Neural cell (in vitro differentiated cells): Measurements from ENCODE around the gene TMEM89. TPM values are rescaled to one million over a fixed set of nuclear protein-coding genes. Genes with fewer than 3 reads are reported as not detected.
A peak's percentile ranks its signal among the peaks of the same experiment; 100 is the strongest.

Experiments used
- H2AFZ ChIP-seq: fragments of 200-600, 300-800 bp; sonication (generic), shearing (Covaris generic); 2 replicates; pipeline ENCODE4 v1.6.0; 2014; ENCODE audit warnings: low read depth, mild to moderate bottlenecking, antibody characterized with exemption, low read length, moderate library complexity
- H3F3A ChIP-seq: fragments of 200-600 bp; shearing (Covaris generic); 2 replicates; pipeline ENCODE4 v1.6.1; 2016; ENCODE audit warnings: mild to moderate bottlenecking, moderate library complexity, mixed read lengths, antibody characterized with exemption, low read length; ENCODE audit not compliant: insufficient read depth, poor library complexity, severe bottlenecking
- H3K27ac ChIP-seq: fragments of 200-600, 300-800 bp; sonication (generic), shearing (Covaris generic); 2 replicates; pipeline ENCODE4 v1.5.1; 2014; ENCODE audit warnings: mild to moderate bottlenecking, low read length, moderate library complexity
- H3K27me3 ChIP-seq: fragments of 300-800, 200-600 bp; sonication (generic), shearing (Covaris generic); 2 replicates; pipeline ENCODE4 v1.6.0; 2014; ENCODE audit warnings: mild to moderate bottlenecking, low read depth, low read length, moderate library complexity; ENCODE audit not compliant: insufficient read depth
- H3K36me3 ChIP-seq: fragments of 300-800, 200-600 bp; sonication (generic), shearing (Covaris generic); 2 replicates; pipeline ENCODE4 v1.5.1; 2014; ENCODE audit warnings: mild to moderate bottlenecking, antibody characterized with exemption, low read length, moderate library complexity; ENCODE audit not compliant: insufficient read depth
- H3K4me2 ChIP-seq: fragments of 300-800, 200-600 bp; sonication (generic), shearing (Covaris generic); 2 replicates; pipeline ENCODE4 v1.6.0; 2014; ENCODE audit warnings: mild to moderate bottlenecking, low read length
- H3K4me3 ChIP-seq: fragments of 300-800, 200-600 bp; sonication (generic), shearing (Covaris generic); 2 replicates; pipeline ENCODE4 v1.5.1; 2014; ENCODE audit warnings: mild to moderate bottlenecking, low read length, moderate library complexity
- H3K79me2 ChIP-seq: fragments of 200-600 bp; shearing (Covaris generic); replicated peaks from 2 replicates; pipeline ENCODE4 v1.6.0; 2014; ENCODE audit warnings: mild to moderate bottlenecking, low read length, moderate library complexity; ENCODE audit not compliant: insufficient read depth
- H3K9ac ChIP-seq: fragments of 300-800, 200-600 bp; sonication (generic), shearing (Covaris generic); 2 replicates; pipeline ENCODE4 v1.6.1; 2016; ENCODE audit warnings: mild to moderate bottlenecking, low read length, mixed read lengths
- H3K9me2 ChIP-seq: fragments of 200-600 bp; shearing (Covaris generic); 2 replicates; pipeline ENCODE4 v1.6.1; 2016; ENCODE audit warnings: mild to moderate bottlenecking, low read length, mixed read lengths; ENCODE audit not compliant: insufficient read depth
- H3K9me3 ChIP-seq: fragments of 200-600, 300-800 bp; sonication (generic), shearing (Covaris generic); 2 replicates; pipeline ENCODE4 v1.6.1; 2016; ENCODE audit warnings: mild to moderate bottlenecking, mixed run types, low read length, moderate library complexity, mixed read lengths
- H4K20me1 ChIP-seq: fragments of 200-600 bp; shearing (Covaris generic); 2 replicates; pipeline ENCODE4 v1.6.1; 2016; ENCODE audit warnings: mild to moderate bottlenecking, mixed run types; ENCODE audit not compliant: insufficient read depth
- CTCF ChIP-seq: fragments of 450-650 bp; IDR thresholded peaks from 2 replicates; pipeline ENCODE4 v1.5.1; 2014; ENCODE audit warnings: antibody characterized with exemption, mild to moderate bottlenecking, moderate library complexity; ENCODE audit not compliant: poor library complexity, severe bottlenecking
- EP300 ChIP-seq: fragments of 450-650 bp; conservative IDR thresholded peaks from 2 replicates; pipeline ENCODE4 v1.6.1; 2014; ENCODE audit warnings: antibody characterized with exemption, mild to moderate bottlenecking, moderate library complexity; ENCODE audit not compliant: poor library complexity, severe bottlenecking
- EZH2 ChIP-seq: fragments of 200-600, 300-800 bp; shearing (Covaris generic), sonication (generic); IDR thresholded peaks from 2 replicates; pipeline ENCODE4 v1.6.1; 2014; ENCODE audit warnings: antibody characterized with exemption, low read length, borderline replicate concordance, mild to moderate bottlenecking; ENCODE audit not compliant: insufficient read depth, poor library complexity, severe bottlenecking
- MXI1 ChIP-seq: fragments of 450-650 bp; conservative IDR thresholded peaks from 2 replicates; pipeline ENCODE4 v1.6.1; 2014; ENCODE audit warnings: antibody characterized with exemption, mild to moderate bottlenecking; ENCODE audit not compliant: poor library complexity, severe bottlenecking
- POLR2AphosphoS5 ChIP-seq: IDR thresholded peaks from 2 replicates; pipeline ENCODE4 v1.6.1; 2012
- RAD21 ChIP-seq: fragments of 450-650 bp; conservative IDR thresholded peaks from 2 replicates; pipeline ENCODE4 v1.6.1; 2014; ENCODE audit warnings: antibody characterized with exemption, mild to moderate bottlenecking, moderate library complexity
- REST ChIP-seq: IDR thresholded peaks from 2 replicates; pipeline ENCODE4 v1.6.1; 2012; ENCODE audit warnings: borderline replicate concordance
- SMC3 ChIP-seq: fragments of 450-650 bp; conservative IDR thresholded peaks from 2 replicates; pipeline ENCODE4 v1.6.1; 2014; ENCODE audit warnings: antibody characterized with exemption, mild to moderate bottlenecking, moderate library complexity; ENCODE audit not compliant: poor library complexity
- TAF1 ChIP-seq: IDR thresholded peaks from 2 replicates; pipeline ENCODE4 v1.6.1; 2012; ENCODE audit warnings: low read depth
- polyA plus RNA-seq: library from polyadenylated mRNA; depleted of rRNA; stranded (reverse); fragments of >200 nt; gene quantifications from 2 replicates; pipeline ENCODE4 v1.2.3, GENCODE V29; 2014

Gene TMEM89
- polyA plus RNA-seq, 1 donor from 2014 or later: 0.52 TPM

- H3K9me3 ChIP-seq: peaks cover 34% of the 10 kb centered on the region
- peak overlapping the region; percentile 70 for H3K4me2 ChIP-seq
- H3K9me2 ChIP-seq: no peaks in the 10 kb centered on the region
- peaks cover 34% of the 10 kb centered on the region for H3K79me2 ChIP-seq
- H3F3A ChIP-seq: no peaks in the 10 kb centered on the region
- peak overlapping the region; percentile 73 for H3K4me3 ChIP-seq
- no peaks in the 10 kb centered on the region for H4K20me1 ChIP-seq
- H2AFZ ChIP-seq: no peak overlapping the region
- H3K9ac ChIP-seq: peak overlapping the region; percentile 92
- H3K36me3 ChIP-seq: peaks cover 45% of the 10 kb centered on the region
- no peaks in the 10 kb centered on the region for H3K27me3 ChIP-seq
- TF ChIP-seq EP300 (no peak), CTCF (no peak), SMC3 (no peak), TAF1 (peak; percentile 39), EZH2 (no peak), POLR2AphosphoS5 (no peak), REST (peak; percentile 98)
- H3K27ac ChIP-seq: peak overlapping the region; percentile 95
These were observed 40.1 kb upstream of the TMEM89 start for GRCh38 chr3:48661501-48662144.

- no peak for TF ChIP-seq EZH2
- TF ChIP-seq EP300: no peak
- TF ChIP-seq MXI1: no peak
- no peak for TF ChIP-seq REST
- TF ChIP-seq POLR2AphosphoS5: no peak
- no peak for TF ChIP-seq SMC3
- TF ChIP-seq RAD21: no peak
- no peak for TF ChIP-seq CTCF
- no peak for TF ChIP-seq TAF1
- Histone ChIP-seq H3K4me3 (peak overlapping the region; percentile 73), H3K4me2 (no peak overlapping the region), H2AFZ (no peak overlapping the region), H3K9me3 (peaks cover 37% of the 10 kb centered on the region), H4K20me1 (no peaks in the 10 kb centered on the region), H3K36me3 (peaks cover 49% of the 10 kb centered on the region), H3K27ac (no peak overlapping the region), H3K9me2 (no peaks in the 10 kb centered on the region), H3K27me3 (no peaks in the 10 kb centered on the region), H3K79me2 (peaks cover 36% of the 10 kb centered on the region), H3K9ac (no peak overlapping the region), H3F3A (no peaks in the 10 kb centered on the region)
These were observed 39.3 kb upstream of the TMEM89 start for GRCh38 chr3:48660800-48661400.
